ENCODE measurements around the gene KIF6. TPM values are rescaled to one million over a fixed set of nuclear protein-coding genes. Genes with fewer than 3 reads are reported as not detected.

KIF6 gene
- total and polyA plus RNA-seq, 2 of the 8 experiments (the other 6 are each of a cell fraction or from before 2014, with no cell fraction given), result 0.53 to 0.65 TPM

GRCh38 chr6:39678914-39679313 lies 46.3 kb downstream of the KIF6 start (continued):
- TF ChIP-seq, protein P1, sequence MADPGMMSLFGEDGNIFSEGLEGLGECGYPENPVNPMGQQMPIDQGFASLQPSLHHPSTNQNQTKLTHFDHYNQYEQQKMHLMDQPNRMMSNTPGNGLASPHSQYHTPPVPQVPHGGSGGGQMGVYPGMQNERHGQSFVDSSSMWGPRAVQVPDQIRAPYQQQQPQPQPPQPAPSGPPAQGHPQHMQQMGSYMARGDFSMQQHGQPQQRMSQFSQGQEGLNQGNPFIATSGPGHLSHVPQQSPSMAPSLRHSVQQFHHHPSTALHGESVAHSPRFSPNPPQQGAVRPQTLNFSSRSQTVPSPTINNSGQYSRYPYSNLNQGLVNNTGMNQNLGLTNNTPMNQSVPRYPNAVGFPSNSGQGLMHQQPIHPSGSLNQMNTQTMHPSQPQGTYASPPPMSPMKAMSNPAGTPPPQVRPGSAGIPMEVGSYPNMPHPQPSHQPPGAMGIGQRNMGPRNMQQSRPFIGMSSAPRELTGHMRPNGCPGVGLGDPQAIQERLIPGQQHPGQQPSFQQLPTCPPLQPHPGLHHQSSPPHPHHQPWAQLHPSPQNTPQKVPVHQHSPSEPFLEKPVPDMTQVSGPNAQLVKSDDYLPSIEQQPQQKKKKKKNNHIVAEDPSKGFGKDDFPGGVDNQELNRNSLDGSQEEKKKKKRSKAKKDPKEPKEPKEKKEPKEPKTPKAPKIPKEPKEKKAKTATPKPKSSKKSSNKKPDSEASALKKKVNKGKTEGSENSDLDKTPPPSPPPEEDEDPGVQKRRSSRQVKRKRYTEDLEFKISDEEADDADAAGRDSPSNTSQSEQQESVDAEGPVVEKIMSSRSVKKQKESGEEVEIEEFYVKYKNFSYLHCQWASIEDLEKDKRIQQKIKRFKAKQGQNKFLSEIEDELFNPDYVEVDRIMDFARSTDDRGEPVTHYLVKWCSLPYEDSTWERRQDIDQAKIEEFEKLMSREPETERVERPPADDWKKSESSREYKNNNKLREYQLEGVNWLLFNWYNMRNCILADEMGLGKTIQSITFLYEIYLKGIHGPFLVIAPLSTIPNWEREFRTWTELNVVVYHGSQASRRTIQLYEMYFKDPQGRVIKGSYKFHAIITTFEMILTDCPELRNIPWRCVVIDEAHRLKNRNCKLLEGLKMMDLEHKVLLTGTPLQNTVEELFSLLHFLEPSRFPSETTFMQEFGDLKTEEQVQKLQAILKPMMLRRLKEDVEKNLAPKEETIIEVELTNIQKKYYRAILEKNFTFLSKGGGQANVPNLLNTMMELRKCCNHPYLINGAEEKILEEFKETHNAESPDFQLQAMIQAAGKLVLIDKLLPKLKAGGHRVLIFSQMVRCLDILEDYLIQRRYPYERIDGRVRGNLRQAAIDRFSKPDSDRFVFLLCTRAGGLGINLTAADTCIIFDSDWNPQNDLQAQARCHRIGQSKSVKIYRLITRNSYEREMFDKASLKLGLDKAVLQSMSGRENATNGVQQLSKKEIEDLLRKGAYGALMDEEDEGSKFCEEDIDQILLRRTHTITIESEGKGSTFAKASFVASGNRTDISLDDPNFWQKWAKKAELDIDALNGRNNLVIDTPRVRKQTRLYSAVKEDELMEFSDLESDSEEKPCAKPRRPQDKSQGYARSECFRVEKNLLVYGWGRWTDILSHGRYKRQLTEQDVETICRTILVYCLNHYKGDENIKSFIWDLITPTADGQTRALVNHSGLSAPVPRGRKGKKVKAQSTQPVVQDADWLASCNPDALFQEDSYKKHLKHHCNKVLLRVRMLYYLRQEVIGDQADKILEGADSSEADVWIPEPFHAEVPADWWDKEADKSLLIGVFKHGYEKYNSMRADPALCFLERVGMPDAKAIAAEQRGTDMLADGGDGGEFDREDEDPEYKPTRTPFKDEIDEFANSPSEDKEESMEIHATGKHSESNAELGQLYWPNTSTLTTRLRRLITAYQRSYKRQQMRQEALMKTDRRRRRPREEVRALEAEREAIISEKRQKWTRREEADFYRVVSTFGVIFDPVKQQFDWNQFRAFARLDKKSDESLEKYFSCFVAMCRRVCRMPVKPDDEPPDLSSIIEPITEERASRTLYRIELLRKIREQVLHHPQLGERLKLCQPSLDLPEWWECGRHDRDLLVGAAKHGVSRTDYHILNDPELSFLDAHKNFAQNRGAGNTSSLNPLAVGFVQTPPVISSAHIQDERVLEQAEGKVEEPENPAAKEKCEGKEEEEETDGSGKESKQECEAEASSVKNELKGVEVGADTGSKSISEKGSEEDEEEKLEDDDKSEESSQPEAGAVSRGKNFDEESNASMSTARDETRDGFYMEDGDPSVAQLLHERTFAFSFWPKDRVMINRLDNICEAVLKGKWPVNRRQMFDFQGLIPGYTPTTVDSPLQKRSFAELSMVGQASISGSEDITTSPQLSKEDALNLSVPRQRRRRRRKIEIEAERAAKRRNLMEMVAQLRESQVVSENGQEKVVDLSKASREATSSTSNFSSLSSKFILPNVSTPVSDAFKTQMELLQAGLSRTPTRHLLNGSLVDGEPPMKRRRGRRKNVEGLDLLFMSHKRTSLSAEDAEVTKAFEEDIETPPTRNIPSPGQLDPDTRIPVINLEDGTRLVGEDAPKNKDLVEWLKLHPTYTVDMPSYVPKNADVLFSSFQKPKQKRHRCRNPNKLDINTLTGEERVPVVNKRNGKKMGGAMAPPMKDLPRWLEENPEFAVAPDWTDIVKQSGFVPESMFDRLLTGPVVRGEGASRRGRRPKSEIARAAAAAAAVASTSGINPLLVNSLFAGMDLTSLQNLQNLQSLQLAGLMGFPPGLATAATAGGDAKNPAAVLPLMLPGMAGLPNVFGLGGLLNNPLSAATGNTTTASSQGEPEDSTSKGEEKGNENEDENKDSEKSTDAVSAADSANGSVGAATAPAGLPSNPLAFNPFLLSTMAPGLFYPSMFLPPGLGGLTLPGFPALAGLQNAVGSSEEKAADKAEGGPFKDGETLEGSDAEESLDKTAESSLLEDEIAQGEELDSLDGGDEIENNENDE (IDR thresholded peaks at IDR 0.05; ENCODE audit: insufficient replicate concordance, low read length), result no peak
- TF ChIP-seq POU5F1 (IDR thresholded peaks at IDR 0.05; ENCODE audit: low read depth, low read length), result no peak
- TF ChIP-seq KDM4A (IDR thresholded peaks at IDR 0.05; ENCODE audit: low read depth, low read length, severe bottlenecking), result no peak
- no peak for TF ChIP-seq ASH2L (IDR thresholded peaks at IDR 0.05; ENCODE audit: low read length)

All from H1 (cell line).